DOHH2 (cell line): ENCODE measurements around the gene KDM5B.
"Not testable (repeated sequence)": the region's sequence is repeated elsewhere in the genome, so short reads cannot be mapped to it uniquely, and the experiment has no call there.

Experiments
- H3F3A ChIP-seq: fragments of 200-600 bp; sonication (generic), shearing (Covaris generic); 2 replicates; pipeline ENCODE4 v1.6.0; 2016; ENCODE audit warnings: antibody characterized with exemption, mild to moderate bottlenecking; ENCODE audit not compliant: control insufficient read depth, insufficient read depth
- H3K27ac ChIP-seq: fragments of 200-600 bp; sonication (generic); 2 replicates; pipeline ENCODE4 v1.5.1; 2014; ENCODE audit warnings: low read depth, mild to moderate bottlenecking, low read length, moderate library complexity
- H3K27me3 ChIP-seq: fragments of 200-600 bp; sonication (generic); 2 replicates; pipeline ENCODE4 v1.6.1; 2014; ENCODE audit warnings: mild to moderate bottlenecking, low read length, mixed read lengths; ENCODE audit not compliant: control insufficient read depth
- H3K36me3 ChIP-seq: fragments of 200-600 bp; sonication (generic); 2 replicates; pipeline ENCODE4 v1.6.1; 2014; ENCODE audit warnings: mild to moderate bottlenecking, low read length, moderate library complexity, mixed read lengths; ENCODE audit not compliant: control insufficient read depth
- H3K4me1 ChIP-seq: fragments of 200-600 bp; sonication (generic); 2 replicates; pipeline ENCODE4 v1.6.1; 2014; ENCODE audit warnings: mild to moderate bottlenecking, low read length, mixed read lengths; ENCODE audit not compliant: control insufficient read depth
- H3K4me2 ChIP-seq: fragments of 200-600 bp; sonication (generic); 2 replicates; pipeline ENCODE4 v1.6.0; 2014; ENCODE audit warnings: mild to moderate bottlenecking, low read length, moderate library complexity
- H3K4me3 ChIP-seq: fragments of 200-600 bp; sonication (generic); 2 replicates; pipeline ENCODE4 v1.5.1; 2014; ENCODE audit warnings: mild to moderate bottlenecking, low read length, mixed read lengths
- H3K79me2 ChIP-seq: fragments of 200-600 bp; sonication (generic); 2 replicates; pipeline ENCODE4 v1.6.1; 2014; ENCODE audit warnings: mild to moderate bottlenecking, low read length, mixed read lengths; ENCODE audit not compliant: control insufficient read depth
- H3K9me2 ChIP-seq: fragments of 200-600 bp; sonication (generic); replicated peaks from 2 replicates; pipeline ENCODE4 v1.6.1; 2014; ENCODE audit warnings: mild to moderate bottlenecking, low read length, mixed read lengths; ENCODE audit not compliant: control insufficient read depth
- H3K9me3 ChIP-seq: fragments of 200-600 bp; sonication (generic); 2 replicates; pipeline ENCODE4 v1.6.1; 2014; ENCODE audit warnings: antibody characterized with exemption, low read length, mixed read lengths; ENCODE audit not compliant: control insufficient read depth, insufficient read depth
- H4K20me1 ChIP-seq: fragments of 200-600 bp; sonication (generic); 2 replicates; pipeline ENCODE4 v1.6.0; 2014; ENCODE audit warnings: low read depth, mild to moderate bottlenecking, antibody characterized with exemption, low read length, moderate library complexity; ENCODE audit not compliant: control insufficient read depth, insufficient read depth
- EZH2phosphoT487 ChIP-seq: fragments of 200-600 bp; sonication (generic); IDR thresholded peaks from 2 replicates; pipeline ENCODE4 v1.6.1; 2017; ENCODE audit warnings: borderline replicate concordance, mild to moderate bottlenecking, antibody characterized with exemption, low read length, moderate library complexity, mixed read lengths
- TF ChIP-seq, protein P1 (sequence below): fragments of 200-600 bp; sonication (generic); IDR thresholded peaks from one replicate; pipeline ENCODE4 v1.5.1; 2014; ENCODE audit warnings: antibody characterized with exemption, mild to moderate bottlenecking, low read depth, low read length; ENCODE audit not compliant: poor library complexity, severe bottlenecking

The KDM5B gene

DNA sequence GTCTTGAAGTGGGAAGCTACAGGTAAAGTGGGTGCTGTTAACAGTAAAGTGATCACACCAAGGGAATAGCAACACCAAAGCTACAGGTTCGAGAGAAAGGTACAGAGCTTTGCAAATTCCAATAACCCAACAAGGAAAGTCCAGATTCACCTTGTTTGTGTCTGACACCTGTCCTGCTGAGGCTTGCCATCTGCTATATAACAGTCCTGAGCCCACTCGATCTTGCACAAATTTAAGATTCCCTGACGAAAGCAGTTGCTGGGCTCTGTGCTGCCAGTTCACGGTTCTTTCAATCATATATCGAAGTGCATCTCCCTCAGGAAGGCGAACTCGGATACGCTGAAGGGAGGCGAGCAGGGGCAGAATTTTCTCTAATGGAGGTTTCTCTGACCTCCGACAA is 75.0 kb downstream of the KDM5B start:
- H3K9me2 ChIP-seq = no peaks in the 10 kb centered on the region
- H3K79me2 ChIP-seq = no peaks in the 10 kb centered on the region
- no peaks in the 10 kb centered on the region for H3K9me3 ChIP-seq
- H3F3A ChIP-seq = no peaks in the 10 kb centered on the region
- H3K36me3 ChIP-seq = no peaks in the 10 kb centered on the region
- no peak for TF ChIP-seq EZH2phosphoT487
- H3K4me2 ChIP-seq = no peak overlapping the region
- H3K4me1 ChIP-seq = peaks cover 4% of the 10 kb centered on the region; the same call in 1 of the 2 replicates
- H3K27ac ChIP-seq = no peak overlapping the region
- peaks cover 43% of the 10 kb centered on the region for H3K27me3 ChIP-seq
- H4K20me1 ChIP-seq = peaks cover 1% of the 10 kb centered on the region; the same call in 1 of the 2 replicates
- H3K4me3 ChIP-seq = no peak overlapping the region

DNA sequence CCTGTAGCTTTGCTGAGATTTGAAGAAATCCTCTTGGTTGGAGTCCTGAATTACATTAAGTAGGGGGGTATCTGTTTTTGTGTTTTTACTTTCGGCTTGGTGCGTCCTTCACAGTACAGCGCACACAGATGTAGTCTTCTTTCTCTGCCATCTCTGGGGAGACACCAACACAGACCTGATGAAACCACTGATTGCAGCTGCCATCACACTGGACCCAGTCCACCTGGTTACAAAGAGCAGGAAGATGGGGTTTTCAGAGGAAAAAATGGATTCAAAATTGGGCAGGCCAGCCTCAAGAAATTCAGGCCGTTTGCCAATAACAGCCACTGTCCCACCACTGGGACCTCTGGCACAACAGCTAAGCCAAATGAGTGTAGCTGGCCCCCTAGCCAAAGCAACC is 79.3 kb downstream of the KDM5B start:
- H4K20me1 ChIP-seq = peaks cover 2% of the 10 kb centered on the region; the same call in 1 of the 2 replicates
- H3K4me2 ChIP-seq = no peak overlapping the region
- no peaks in the 10 kb centered on the region for H3K9me2 ChIP-seq
- no peak overlapping the region for H3K4me3 ChIP-seq
- peaks cover 54% of the 10 kb centered on the region for H3K27me3 ChIP-seq
- no peaks in the 10 kb centered on the region for H3F3A ChIP-seq
- no peaks in the 10 kb centered on the region for H3K79me2 ChIP-seq
- peaks cover 4% of the 10 kb centered on the region; the same call in 1 of the 2 replicates for H3K4me1 ChIP-seq
- no peak overlapping the region for H3K27ac ChIP-seq
- H3K9me3 ChIP-seq = no peaks in the 10 kb centered on the region
- TF ChIP-seq EZH2phosphoT487 = no peak
- TF ChIP-seq, protein P1, sequence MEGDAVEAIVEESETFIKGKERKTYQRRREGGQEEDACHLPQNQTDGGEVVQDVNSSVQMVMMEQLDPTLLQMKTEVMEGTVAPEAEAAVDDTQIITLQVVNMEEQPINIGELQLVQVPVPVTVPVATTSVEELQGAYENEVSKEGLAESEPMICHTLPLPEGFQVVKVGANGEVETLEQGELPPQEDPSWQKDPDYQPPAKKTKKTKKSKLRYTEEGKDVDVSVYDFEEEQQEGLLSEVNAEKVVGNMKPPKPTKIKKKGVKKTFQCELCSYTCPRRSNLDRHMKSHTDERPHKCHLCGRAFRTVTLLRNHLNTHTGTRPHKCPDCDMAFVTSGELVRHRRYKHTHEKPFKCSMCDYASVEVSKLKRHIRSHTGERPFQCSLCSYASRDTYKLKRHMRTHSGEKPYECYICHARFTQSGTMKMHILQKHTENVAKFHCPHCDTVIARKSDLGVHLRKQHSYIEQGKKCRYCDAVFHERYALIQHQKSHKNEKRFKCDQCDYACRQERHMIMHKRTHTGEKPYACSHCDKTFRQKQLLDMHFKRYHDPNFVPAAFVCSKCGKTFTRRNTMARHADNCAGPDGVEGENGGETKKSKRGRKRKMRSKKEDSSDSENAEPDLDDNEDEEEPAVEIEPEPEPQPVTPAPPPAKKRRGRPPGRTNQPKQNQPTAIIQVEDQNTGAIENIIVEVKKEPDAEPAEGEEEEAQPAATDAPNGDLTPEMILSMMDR = no peak
- H3K36me3 ChIP-seq = no peaks in the 10 kb centered on the region

DNA sequence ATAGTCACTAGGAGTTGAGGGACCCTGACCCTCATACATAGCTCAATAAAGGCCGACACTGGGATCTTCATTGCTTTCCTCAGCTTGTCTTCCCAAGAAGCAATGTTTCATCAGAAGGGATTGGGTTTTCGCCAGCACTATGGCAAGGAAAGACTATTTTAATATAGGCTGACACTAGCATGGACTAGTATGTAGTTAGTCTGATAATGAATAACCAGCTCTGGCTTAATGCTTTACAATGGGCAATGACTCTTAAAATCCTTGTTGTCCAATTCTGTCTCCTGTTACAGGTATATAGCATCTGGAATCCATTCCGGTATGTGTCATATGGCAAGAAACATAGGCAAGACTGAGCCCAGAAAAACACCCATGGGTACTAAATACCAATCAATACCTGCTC is 82.7 kb downstream of the KDM5B start:
- TF ChIP-seq, protein P1 = no peak
- no peak for TF ChIP-seq EZH2phosphoT487
- peaks cover 2% of the 10 kb centered on the region; the same call in 1 of the 2 replicates for H4K20me1 ChIP-seq
- peaks cover 4% of the 10 kb centered on the region; the same call in 1 of the 2 replicates for H3K4me1 ChIP-seq
- no peak overlapping the region for H3K27ac ChIP-seq
- no peak overlapping the region for H3K4me2 ChIP-seq
- H3K79me2 ChIP-seq = no peaks in the 10 kb centered on the region
- no peak overlapping the region for H3K4me3 ChIP-seq
- H3K36me3 ChIP-seq = no peaks in the 10 kb centered on the region
- H3K9me2 ChIP-seq = no peaks in the 10 kb centered on the region
- peaks cover 42% of the 10 kb centered on the region for H3K27me3 ChIP-seq
- H3K9me3 ChIP-seq = no peaks in the 10 kb centered on the region
- H3F3A ChIP-seq = no peaks in the 10 kb centered on the region

DNA sequence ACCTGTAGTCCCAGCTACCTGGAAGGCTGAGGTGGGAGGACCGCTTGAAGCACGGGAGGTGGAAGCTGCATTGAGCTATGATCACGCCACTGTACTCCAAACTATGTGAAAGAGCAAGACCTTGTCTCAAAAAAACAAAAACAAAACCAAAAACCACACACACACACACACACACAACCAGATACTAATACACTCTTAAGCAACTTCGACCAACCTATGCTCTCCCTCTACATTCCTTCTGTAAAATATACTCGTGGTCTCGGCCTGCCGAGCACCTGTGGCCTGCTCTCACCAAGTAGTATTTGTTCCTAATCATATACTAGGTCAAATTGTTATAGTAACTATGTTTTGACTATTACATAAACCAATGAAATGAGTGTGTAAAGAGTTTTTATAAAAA is 84.5 kb downstream of the KDM5B start:
- H3K9me3 ChIP-seq = no peaks in the 10 kb centered on the region
- peaks cover 2% of the 10 kb centered on the region; the same call in 1 of the 2 replicates for H3K4me1 ChIP-seq
- H3F3A ChIP-seq = no peaks in the 10 kb centered on the region
- no peak overlapping the region for H3K4me2 ChIP-seq
- no peaks in the 10 kb centered on the region for H3K79me2 ChIP-seq
- H3K36me3 ChIP-seq = no peaks in the 10 kb centered on the region
- no peak for TF ChIP-seq EZH2phosphoT487
- TF ChIP-seq, protein P1 = no peak
- no peaks in the 10 kb centered on the region for H3K9me2 ChIP-seq
- H3K27ac ChIP-seq = no peak overlapping the region
- H3K27me3 ChIP-seq = peaks cover 34% of the 10 kb centered on the region
- H4K20me1 ChIP-seq = peaks cover 2% of the 10 kb centered on the region; the same call in 1 of the 2 replicates
- H3K4me3 ChIP-seq = no peak overlapping the region

DNA sequence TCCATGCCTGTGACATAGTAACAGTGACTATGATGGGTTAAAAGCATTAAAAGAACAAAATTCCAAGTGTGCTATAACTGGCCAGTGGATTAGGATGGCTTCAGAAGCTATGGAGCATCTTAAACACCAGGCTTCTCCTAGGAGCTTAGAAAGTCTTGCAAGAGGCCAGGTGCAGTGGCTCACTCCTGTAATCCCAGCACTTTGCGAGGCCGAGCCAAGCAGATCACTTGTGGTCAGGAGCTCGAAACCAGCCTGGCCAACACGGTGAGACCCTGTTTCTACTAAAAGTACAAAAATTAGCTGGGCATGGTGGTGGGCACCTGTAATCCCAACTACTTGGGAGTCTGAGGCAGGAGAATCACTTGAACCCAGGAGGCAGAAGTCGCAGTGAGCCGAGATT is 85.2 kb downstream of the KDM5B start:
- H3K79me2 ChIP-seq, H3K4me3 ChIP-seq, H3K4me1 ChIP-seq, H3F3A ChIP-seq, H4K20me1 ChIP-seq, H3K36me3 ChIP-seq, H3K4me2 ChIP-seq, H3K27ac ChIP-seq, H3K9me2 ChIP-seq, H3K9me3 ChIP-seq: not testable (repeated sequence)
- peaks cover 34% of the 10 kb centered on the region for H3K27me3 ChIP-seq
